D721Med (cell line): ENCODE results near the gene SPO11.

ENCODE experiments used
- DNase-seq: peaks from one replicate; pipeline ENCODE4 v3.0.0; 2011; ENCODE audit warnings: low spot score; ENCODE audit not compliant: insufficient read length
- FAIRE-seq: peaks from 2 replicates; lab custom pipeline; 2011; peaks lifted over from hg19 to GRCh38; lab: Jason Lieb, UNC
- CTCF ChIP-seq: IDR thresholded peaks from 2 replicates; pipeline ENCODE4 v1.5.1; 2012; ENCODE audit warnings: mild to moderate bottlenecking, control low read depth; ENCODE audit not compliant: insufficient read depth; ENCODE audit errors: missing control alignments

The SPO11 gene

GRCh38 chr20:57287901-57288300 is 41.7 kb upstream of the SPO11 start:
- no peak for DNase-seq
- no peak for FAIRE-seq
- no peak for TF ChIP-seq CTCF

- no peak for DNase-seq
- no peak for FAIRE-seq
- no peak for TF ChIP-seq CTCF
Measured at GRCh38 chr20:57288651-57289277, 40.8 kb upstream of the SPO11 start.

GRCh38 chr20:57289391-57290177 is 40.0 kb upstream of the SPO11 start:
- FAIRE-seq (no peak), DNase-seq (peak; percentile 46)
- TF ChIP-seq CTCF: no peak

- TF ChIP-seq CTCF: no peak
- no peak for FAIRE-seq
- no peak for DNase-seq
Measured at GRCh38 chr20:57290178-57290484, 39.5 kb upstream of the SPO11 start.

- FAIRE-seq (no peak), DNase-seq (no peak)
- TF ChIP-seq CTCF: no peak
Measured at GRCh38 chr20:57291003-57291402, 38.6 kb upstream of the SPO11 start.

GRCh38 chr20:57291694-57292093 is 37.9 kb upstream of the SPO11 start:
- FAIRE-seq: no peak
- TF ChIP-seq CTCF: no peak
- no peak for DNase-seq

GRCh38 chr20:57292611-57293010 is 37.0 kb upstream of the SPO11 start:
- FAIRE-seq (no peak), DNase-seq (no peak)
- no peak for TF ChIP-seq CTCF
